HepG2 (cell line): Measurements from ENCODE around the gene CEACAM21.

Experiments
- ZNF138 ChIP-seq: sonication (generic); formaldehyde crosslinking; IDR thresholded peaks from 2 replicates; pipeline ENCODE4 v1.5.0; 2020; ENCODE audit warnings: mild to moderate bottlenecking, low read depth, missing genetic modification reagents
- ZNF605 ChIP-seq: sonication (generic); formaldehyde crosslinking; IDR thresholded peaks from 2 replicates; pipeline ENCODE4 v1.8.0; 2022; ENCODE audit warnings: mild to moderate bottlenecking, missing genetic modification reagents

DNA sequence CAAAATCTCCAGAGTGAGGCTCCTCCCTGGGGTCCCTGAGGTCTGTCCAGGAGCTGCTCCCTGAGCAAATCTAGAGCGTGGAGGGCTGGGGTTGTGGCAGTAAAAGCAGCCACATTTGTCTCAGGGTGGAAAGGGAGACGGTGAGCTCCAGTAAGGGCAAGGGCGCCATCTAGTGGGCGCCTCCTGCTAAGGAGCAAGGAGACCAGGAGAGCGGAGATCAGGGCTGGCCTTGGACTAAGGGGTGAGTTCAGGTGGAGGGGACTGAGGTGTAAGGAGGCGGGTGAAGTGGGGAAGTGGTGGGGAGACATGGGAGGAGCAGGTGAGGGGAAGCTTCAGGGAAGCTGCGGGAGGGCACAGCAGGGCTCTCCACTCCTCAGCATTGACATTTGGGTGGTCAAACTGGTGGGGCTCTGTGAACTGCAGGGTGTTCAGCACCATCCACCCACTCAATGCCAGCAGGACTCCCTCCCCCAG lies 5.3 kb upstream of the CEACAM21 start:
- TF ChIP-seq ZNF605 (CRISPR knock-in tag) (no peak), ZNF138 (CRISPR knock-in tag) (no peak)
